GM21367 (cell line): Measurements from ENCODE around the gene ZNF892.
A peak's percentile ranks its signal among the peaks of the same experiment; 100 is the strongest.
"Not testable (repeated sequence)": the region's sequence is repeated elsewhere in the genome, so short reads cannot be mapped to it uniquely, and the experiment has no call there.

Experiments used
- ATAC-seq: cut with Tn5 transposase; IDR thresholded peaks from one replicate; pipeline ENCODE4 v1.9.1; 2021; ENCODE audit not compliant: unreplicated experiment

Gene ZNF892

GRCh38 chr2:95207111-95207961, at the start of gene ZNF892:
Gene ZNF892, plus strand, starts transcription at chr2:95207521. Its CDS starts 295 bp downstream, at chr2:95207816.
- ATAC-seq, result peak; percentile 94

DNA sequence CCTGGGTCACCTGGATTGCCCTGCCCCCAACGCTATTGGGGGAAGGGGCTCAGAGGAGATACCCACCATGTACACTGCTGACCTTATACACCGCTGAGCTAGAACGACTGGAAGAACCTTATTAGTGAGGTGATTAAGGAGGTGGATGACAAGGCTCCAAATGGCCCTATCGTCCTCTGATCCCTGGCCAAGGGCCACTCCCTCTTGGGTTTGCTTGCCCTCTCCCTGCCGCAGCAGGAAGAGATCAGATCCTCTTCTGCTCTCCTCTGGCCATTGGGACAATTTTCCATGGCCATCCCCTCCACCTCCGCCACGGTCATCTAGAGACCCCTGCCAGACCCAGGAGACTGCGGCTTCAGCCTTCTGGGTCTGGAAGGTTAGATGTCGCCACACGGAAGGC, 48.9 kb upstream of the ZNF892 start:
- no peak for ATAC-seq

DNA sequence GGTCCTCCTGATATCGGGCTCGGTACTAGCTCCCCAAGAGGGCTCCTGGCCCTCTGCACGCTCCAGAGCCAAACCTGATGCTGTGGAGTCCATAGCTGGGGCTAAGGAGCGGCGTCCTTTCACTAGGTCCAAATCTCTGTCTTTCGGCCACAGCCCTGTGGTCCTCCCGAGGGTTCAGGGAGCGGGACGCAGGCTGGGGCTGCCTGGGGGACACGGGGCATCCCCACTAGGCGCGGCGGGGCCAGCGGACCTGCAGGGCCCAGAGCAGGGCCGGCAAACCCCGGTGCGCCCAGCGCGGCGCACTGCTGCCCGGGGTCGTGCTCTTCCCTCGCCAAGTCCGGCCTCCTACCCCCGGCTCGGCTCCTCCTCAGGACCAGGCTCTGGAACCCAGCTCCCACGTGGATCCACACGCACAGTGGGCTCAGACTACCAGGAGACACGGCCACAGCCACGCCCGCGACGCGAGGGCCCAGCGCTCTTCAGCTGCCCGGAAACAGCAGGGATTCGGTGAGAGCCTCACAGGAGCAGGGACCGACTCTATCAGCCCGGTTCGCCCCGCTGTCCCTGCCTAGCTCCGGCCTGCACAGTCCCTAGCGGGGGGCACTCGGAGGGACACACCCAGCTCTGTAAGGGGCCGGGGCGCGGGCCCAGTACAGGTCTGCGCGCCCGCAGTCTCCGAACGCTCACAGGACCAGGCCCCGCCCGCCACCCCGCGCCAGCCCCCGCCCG, 48.3 kb upstream of the ZNF892 start:
- peak; percentile 31 for ATAC-seq

DNA sequence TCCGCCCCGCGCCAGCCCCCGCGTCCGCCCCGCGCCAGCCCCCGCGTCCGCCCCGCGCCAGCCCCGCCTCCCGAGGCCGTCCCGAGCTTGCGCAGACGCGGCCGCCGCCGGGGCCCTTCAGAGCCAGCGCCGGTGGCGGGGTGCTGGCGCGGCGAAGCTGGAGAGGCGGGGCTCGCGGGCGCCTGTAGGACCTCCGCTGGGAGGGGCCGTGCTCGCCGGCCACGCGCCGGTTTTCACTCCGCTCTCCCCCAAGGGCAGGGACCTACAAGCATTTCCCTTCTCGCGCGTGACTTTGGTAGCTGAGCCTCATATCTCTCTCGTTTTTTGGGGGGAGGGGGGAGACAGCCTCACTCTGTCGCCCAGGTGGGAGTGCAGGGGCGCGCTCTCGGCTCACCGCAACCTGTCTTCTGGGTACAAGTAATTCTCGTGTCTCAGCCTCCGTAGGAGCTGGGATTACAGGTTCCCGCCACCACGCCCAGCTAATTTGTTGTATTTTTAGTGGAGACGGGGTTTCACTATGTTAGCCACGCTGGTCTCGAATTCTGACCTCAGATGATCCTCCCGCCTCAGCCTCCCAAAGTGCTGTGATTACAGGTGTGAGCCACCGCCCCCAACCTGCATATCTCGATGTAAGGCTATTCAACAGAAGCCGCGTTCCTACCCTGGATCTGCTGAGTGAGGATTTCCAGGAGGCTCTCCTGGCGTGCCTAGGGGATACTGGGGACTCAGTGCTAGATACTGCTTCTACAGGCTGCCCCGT, 47.5 kb upstream of the ZNF892 start, which contains the start of gene ZNF514:
ZNF514 (minus strand) TSS at position 159 of the 760 bp plus-strand sequence. CDS start 6,595 bp downstream, outside the sequence.
- ATAC-seq, result peak; percentile 80

DNA sequence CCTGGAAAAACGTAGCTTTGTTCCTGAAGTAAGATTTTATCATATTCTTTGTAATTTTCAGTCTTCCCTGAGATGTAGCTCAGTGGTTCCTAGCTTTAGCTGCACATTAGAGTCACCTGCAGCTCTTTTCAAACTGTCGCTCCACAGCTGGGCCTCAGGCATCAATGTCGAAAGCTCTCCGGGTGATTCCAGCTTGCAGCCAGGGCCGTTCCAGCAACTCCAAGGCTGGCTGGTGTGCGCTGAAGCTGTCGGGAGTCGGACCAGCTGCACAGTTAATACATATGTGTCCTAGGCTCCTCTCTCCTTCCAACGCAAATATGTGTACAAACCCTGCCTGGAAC, 42.3 kb upstream of the ZNF892 start:
- no peak for ATAC-seq

DNA sequence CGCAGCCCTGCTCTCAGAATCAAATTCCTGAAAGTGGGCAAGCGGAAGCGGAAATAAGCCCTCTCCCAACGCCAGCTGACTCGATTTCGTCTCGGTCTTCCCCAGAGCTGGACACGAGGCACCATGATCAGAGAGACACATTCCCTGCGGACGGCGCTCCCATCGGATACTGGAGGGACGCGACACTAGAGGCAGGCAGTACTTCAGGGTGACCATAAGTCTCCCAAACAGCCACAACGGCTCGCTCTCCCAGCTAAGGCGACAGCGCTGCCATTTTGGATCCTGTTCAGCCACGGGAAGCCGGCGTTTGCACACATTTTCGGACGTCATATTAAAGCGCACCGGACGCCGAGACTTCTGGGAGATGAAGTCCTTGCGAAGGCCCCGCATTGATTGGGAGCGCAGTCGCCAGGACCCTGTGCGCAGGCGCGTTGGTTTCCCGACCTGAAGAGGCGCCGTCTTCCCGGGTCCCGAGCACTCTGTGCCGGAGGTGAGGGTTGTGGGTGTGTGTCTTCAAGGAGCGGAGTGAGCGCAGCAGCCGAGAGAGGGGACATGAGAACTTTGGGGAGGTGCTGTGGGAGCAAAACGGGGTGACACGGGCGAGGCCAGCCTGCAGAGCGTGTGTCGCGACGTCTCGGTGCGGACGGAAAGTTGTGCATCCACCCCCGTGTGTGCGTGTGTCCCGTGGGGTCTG, 41.8 kb upstream of the ZNF892 start, which contains the start of gene ZNF2:
ZNF2 (plus strand) TSS at position 439 of the 694 bp plus-strand sequence. CDS start 10,418 bp downstream, outside the sequence.
- ATAC-seq, result peak; percentile 93

DNA sequence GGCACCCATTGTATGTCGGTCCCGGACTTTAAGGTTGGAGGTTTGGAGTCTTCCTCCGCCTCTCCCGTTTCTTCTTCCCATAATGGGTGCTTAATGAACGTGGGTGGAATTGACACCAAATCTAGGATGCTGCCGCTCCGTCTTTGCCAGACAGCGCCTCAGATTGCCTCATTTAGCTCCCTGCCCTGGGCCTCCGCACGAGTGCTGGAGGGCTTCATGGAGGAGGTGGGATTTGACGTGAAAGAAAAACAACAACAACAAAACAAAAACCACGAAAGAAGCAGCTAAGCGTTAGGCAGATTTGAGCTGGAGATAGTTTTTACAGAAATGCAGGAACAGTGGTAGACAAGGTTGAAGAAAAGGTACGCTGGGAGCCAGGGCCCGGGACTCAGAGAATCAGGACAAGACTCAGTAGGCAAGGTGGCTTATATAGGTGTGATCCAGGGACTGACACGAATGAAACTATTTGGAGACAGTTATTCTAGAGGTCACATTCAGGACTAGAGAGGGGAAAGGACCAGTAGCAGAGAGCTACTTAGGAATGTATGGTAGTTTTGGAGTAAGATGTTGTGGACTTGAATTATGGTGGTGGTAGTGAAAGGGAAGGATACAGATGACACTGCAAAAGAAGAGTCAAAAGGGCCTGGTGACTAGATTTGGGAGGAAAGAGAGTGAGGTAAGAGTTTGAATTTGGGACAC, 41.1 kb upstream of the ZNF892 start:
- peak; percentile 7 for ATAC-seq

DNA sequence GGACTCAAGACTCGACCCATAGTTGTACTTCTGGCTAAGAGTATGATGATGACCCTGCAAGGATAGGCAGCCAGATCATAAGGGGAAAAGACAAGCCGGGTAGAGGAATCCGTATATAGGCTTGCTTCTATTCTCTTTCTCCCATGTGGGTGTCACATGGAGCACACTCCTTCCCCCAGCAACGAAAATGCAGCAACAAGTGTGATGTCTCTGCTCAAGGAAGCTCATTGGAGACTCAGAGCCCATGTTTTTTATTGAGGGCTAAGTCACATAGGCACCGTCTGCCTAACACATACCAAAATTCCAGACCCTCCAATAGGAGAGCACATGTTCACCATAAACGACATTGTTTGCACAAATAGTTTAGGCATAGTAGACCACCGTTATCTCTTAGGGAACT, 35.4 kb upstream of the ZNF892 start:
- ATAC-seq, result no peak

GRCh38 chr2:95174031-95174542, 33.2 kb upstream of the ZNF892 start:
- ATAC-seq, result no peak

- no peak for ATAC-seq
Measured at GRCh38 chr2:95179451-95179850, 27.9 kb upstream of the ZNF892 start.

DNA sequence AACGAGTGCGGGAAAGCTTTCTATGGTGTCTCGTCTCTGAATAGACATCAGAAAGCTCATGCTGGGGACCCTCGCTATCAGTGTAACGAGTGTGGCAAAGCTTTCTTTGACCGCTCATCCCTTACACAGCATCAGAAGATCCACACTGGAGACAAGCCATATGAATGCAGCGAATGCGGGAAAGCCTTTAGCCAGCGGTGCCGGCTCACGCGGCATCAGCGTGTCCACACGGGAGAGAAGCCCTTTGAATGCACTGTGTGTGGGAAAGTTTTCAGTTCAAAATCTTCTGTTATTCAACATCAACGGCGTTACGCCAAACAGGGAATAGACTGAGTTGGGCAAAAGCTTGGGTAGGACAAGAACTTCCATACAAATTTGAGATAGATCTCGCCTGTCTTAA, 25.5 kb upstream of the ZNF892 start:
- no peak for ATAC-seq

GRCh38 chr2:95185197-95185596, 22.1 kb upstream of the ZNF892 start:
- no peak for ATAC-seq

- ATAC-seq, result no peak
Measured at GRCh38 chr2:95185973-95186372, 21.3 kb upstream of the ZNF892 start.

GRCh38 chr2:95192956-95193355, 14.4 kb upstream of the ZNF892 start:
- not testable (repeated sequence) for ATAC-seq

- no peak for ATAC-seq
Measured at GRCh38 chr2:95203911-95204310, 3.4 kb upstream of the ZNF892 start.

DNA sequence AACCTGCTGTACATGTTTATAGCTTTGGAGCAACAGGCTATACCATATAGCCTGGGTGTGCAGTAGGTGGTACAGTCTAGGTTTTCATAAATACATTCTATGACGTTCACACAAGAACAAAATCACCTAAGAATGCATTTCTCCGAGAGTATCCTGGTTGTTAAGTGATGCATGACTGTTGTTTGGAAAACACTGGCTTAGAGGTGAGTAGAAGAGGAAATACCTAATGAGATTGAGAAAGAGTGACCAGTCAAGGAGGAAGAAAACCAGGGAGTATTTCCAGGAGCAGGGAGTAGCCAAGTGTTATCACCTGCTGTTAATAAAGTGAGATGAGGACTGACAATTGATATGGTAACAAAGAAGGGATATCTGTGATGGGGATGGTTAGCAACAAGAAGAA, 2.9 kb upstream of the ZNF892 start:
- ATAC-seq, result no peak

GRCh38 chr2:95206096-95206495, 1.2 kb upstream of the ZNF892 start:
- no peak for ATAC-seq

GRCh38 chr2:95208106-95208505, 785 bp downstream of the ZNF892 start:
- no peak for ATAC-seq

GRCh38 chr2:95215018-95215612, 7.8 kb downstream of the ZNF892 start:
- no peak for ATAC-seq
